ENCODE data around the gene B3GNT2. TPM values are rescaled to one million over a fixed set of nuclear protein-coding genes. Genes with fewer than 3 reads are reported as not detected.

The B3GNT2 gene
- total RNA-seq, 1 experiment from 2014 or later = 14.1 TPM

GRCh38 chr2:62248226-62248625, 52.3 kb downstream of the B3GNT2 start:
- no peaks in the 10 kb centered on the region for H3K36me3 ChIP-seq (ENCODE audit: control insufficient read depth, insufficient read depth, low read length)
- intact Hi-C loops (cut with micrococcal nuclease; ENCODE audit: unreplicated experiment) = no loop called here
- DNase-seq (ENCODE audit: low read depth, low spot score) (no peak), ATAC-seq (no peak)
- TF ChIP-seq, protein P1, sequence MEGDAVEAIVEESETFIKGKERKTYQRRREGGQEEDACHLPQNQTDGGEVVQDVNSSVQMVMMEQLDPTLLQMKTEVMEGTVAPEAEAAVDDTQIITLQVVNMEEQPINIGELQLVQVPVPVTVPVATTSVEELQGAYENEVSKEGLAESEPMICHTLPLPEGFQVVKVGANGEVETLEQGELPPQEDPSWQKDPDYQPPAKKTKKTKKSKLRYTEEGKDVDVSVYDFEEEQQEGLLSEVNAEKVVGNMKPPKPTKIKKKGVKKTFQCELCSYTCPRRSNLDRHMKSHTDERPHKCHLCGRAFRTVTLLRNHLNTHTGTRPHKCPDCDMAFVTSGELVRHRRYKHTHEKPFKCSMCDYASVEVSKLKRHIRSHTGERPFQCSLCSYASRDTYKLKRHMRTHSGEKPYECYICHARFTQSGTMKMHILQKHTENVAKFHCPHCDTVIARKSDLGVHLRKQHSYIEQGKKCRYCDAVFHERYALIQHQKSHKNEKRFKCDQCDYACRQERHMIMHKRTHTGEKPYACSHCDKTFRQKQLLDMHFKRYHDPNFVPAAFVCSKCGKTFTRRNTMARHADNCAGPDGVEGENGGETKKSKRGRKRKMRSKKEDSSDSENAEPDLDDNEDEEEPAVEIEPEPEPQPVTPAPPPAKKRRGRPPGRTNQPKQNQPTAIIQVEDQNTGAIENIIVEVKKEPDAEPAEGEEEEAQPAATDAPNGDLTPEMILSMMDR (IDR thresholded peaks at IDR 0.05) = no peak
- TF ChIP-seq SIN3A (IDR thresholded peaks at IDR 0.05; ENCODE audit: borderline replicate concordance, insufficient read depth, low read depth, low read length) (no peak), POLR2AphosphoS5 (IDR thresholded peaks at IDR 0.05; ENCODE audit: low read depth, low read length) (no peak), REST (IDR thresholded peaks at IDR 0.05; ENCODE audit: insufficient read depth in 1 of 2, low read depth in 2 of 2, low read length in 1 of 2) (no peak), TCF7L2 (IDR thresholded peaks at IDR 0.05; ENCODE audit: low read depth, low read length) (no peak)
- H3K27ac ChIP-seq (ENCODE audit: low read length) = no peak overlapping the region
- H3K4me3 ChIP-seq (ENCODE audit: low read depth in 2 of 2, low read length in 2 of 2) = no peak overlapping the region
- H3K9me3 ChIP-seq (ENCODE audit: control insufficient read depth, insufficient read depth, low read depth, low read length) = no peaks in the 10 kb centered on the region
- in situ Hi-C loops (cut with HindIII; ENCODE audit: low pct_unique_long_range_greater_than_20kb, low sequenced_read_pairs) = no loop called here
- ChIA-PET CTCF (no interaction called here), POLR2A (no interaction called here)
- H3K27me3 ChIP-seq (ENCODE audit: control insufficient read depth, insufficient read depth, low read length) = no peaks in the 10 kb centered on the region
- BruUV-seq (replicated peaks) = no TSS peak
- no peaks in the 10 kb centered on the region for H3K4me1 ChIP-seq (ENCODE audit: control insufficient read depth, insufficient read depth, low read length)

DNA sequence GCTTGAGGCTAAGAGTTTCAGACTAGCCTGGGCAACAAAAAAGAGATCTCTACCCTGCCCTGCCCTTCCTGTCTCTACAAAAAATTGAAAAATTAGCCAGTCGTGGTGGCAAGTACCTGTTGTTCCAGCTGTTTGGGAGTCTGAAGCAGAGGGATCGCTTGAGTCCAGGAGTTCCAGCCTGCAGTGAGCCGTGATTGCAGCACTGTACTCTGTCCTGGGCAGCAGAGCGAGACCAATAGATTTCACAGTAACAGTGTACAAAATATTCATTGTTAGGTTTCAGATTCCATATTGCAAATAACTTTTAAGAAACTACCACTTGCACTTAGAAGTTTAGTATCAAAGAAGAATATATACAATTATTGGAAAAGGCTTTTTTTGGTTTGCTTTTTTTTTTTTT, 54.3 kb downstream of the B3GNT2 start:
- POLR2A ChIA-PET = no interaction called here
- BruUV-seq (replicated peaks) = no TSS peak
- no peaks in the 10 kb centered on the region for H3K4me1 ChIP-seq (ENCODE audit: control insufficient read depth, insufficient read depth, low read length)
- no peaks in the 10 kb centered on the region for H3K36me3 ChIP-seq (ENCODE audit: control insufficient read depth, insufficient read depth, low read length)
- no peak overlapping the region for H3K27ac ChIP-seq (ENCODE audit: low read length)
- no peaks in the 10 kb centered on the region for H3K9me3 ChIP-seq (ENCODE audit: control insufficient read depth, insufficient read depth, low read depth, low read length)
- in situ Hi-C loops (cut with HindIII; ENCODE audit: low pct_unique_long_range_greater_than_20kb, low sequenced_read_pairs) (no loop called here), intact Hi-C loops (cut with micrococcal nuclease; ENCODE audit: unreplicated experiment) (no loop called here)
- ATAC-seq (no peak), DNase-seq (ENCODE audit: low read depth, low spot score) (no peak)
- no peaks in the 10 kb centered on the region for H3K27me3 ChIP-seq (ENCODE audit: control insufficient read depth, insufficient read depth, low read length)
- H3K4me3 ChIP-seq (ENCODE audit: low read depth in 2 of 2, low read length in 2 of 2) = no peak overlapping the region
- TF ChIP-seq, protein P1 (IDR thresholded peaks at IDR 0.05) = no peak
- TF ChIP-seq REST (IDR thresholded peaks at IDR 0.05; ENCODE audit: insufficient read depth in 1 of 2, low read depth in 2 of 2, low read length in 1 of 2) (no peak), POLR2AphosphoS5 (IDR thresholded peaks at IDR 0.05; ENCODE audit: low read depth, low read length) (no peak), SIN3A (IDR thresholded peaks at IDR 0.05; ENCODE audit: borderline replicate concordance, insufficient read depth, low read depth, low read length) (no peak), TCF7L2 (IDR thresholded peaks at IDR 0.05; ENCODE audit: low read depth, low read length) (no peak)
- CTCF ChIA-PET = no interaction called here
